DLD1 (cell line): ENCODE measurements around the gene GDPD4.

Experiments
- in situ Hi-C: cut with HindIII; loops from 2 replicates; pipeline ENCODE4 v1.10.0; 2017; ENCODE audit warnings: low sequenced_read_pairs

Gene GDPD4, protein sequence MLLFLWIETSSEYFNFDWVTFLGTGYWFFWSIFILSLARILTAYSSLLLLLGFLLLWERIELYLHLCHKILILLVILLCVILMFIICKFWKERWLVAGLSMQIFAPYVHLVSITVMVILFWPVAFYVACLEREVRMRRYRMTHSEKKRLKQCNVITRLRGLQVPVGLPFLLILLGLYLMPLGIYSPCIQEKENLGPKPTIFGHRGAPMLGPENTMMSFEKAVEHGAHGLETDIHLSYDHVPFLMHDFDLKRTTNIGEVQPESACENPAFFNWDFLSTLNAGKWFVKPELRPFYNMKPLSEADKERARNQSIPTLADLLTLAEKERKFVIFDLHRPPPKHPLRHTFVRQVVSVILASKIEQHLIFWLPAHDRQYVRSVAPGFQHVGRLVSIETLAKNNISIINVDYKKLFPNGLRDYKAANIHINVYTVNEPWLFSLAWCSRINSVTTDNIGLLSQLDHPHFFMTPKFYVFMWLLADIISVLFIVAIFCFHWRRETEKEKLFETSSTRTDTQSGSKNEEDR

DNA sequence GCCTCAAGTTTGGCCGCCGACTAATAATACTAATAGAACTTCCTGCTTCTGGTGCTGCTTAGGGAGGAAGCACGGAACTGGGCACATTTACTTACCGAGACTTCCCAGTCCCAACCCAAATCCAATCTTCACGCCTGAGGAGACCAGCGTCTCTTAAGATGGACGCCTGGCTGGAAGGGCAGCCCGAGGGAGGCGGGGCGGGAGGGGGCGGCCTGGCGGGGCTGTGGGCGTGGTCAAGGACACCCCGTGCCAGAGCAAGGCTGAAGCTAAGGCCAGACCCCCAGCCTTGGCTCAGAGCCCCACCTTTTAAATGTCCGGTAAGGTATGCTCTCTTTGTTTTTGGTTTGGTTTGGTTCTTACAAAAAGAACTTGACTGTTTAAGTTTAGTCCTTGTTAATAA is at the start of gene GDPD4:
TSS of gene GDPD4 (minus strand) at position 177 of the 400 bp plus-strand sequence. CDS start 16,549 bp downstream, outside the sequence.
- in situ Hi-C loops: no loop called here

DNA sequence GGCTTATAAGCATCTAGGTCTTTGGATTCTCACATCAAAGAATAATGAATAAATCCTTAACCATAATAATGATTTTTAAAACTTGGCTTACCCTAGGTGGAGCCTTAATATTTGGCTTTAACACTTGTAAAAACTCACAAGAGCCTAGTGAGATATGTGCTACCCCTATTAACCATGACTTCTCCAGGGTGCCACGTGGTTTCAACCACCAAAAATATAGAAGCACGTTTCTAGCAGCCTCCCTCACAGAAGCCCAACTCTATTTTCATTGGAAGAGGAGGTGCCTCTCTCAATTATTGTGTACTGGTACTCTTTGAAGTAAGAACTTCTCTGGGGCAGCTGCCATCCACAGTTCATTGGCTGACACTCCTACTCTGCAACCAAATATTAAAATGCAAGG is 46.5 kb upstream of the GDPD4 start:
- in situ Hi-C loops: no loop called here

DNA sequence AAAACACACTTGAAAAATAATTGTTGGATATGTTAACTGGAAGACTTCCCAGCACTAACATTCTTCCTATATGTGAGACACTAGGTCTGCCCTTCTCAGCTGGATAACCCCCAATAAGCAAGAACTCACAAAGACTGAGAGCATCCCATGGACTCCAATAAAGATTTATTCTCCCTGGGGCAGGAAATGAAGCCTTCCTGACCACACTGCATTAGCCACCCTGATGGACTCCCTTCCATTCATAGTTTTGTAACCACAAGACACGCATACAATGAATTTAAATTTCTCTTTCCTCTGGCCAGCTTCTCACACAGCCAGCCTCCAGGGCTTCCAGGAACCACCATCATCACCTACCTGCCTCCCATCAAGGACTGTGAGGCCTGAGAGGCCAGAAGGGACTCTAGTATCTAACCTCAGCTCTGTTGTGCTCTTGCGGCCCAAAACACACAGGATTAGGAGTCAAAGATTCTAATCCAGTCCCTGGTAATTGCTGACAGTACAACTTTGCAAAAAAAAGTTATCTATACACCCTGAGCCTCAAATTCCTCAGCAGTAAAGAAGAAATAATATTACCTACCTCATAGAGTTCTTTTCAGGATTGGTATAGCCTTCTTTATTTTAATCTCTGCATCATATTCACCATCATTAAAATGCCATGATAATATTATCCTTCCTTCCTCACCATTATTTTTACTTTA is 45.6 kb upstream of the GDPD4 start:
- in situ Hi-C loops: no loop called here

DNA sequence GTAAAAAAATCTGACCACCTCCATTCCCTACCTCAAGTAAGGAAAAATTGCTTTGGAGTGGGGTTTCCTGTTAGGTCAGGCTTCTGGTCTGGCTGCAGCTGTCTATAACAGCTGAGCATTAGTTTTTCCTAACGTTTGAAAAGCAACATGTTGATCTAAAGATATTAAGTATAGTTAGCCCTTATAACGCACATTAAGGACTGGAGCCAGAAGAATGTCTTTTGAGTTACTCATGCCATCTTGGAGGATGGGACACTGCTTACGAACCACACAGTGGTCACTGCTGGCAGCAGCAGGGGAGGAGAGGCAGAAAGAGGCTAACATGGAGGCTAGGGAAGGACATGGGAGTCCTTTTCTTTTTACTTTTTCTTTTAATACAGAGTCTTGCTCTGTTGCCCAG is 44.1 kb upstream of the GDPD4 start:
- in situ Hi-C loops: no loop called here

DNA sequence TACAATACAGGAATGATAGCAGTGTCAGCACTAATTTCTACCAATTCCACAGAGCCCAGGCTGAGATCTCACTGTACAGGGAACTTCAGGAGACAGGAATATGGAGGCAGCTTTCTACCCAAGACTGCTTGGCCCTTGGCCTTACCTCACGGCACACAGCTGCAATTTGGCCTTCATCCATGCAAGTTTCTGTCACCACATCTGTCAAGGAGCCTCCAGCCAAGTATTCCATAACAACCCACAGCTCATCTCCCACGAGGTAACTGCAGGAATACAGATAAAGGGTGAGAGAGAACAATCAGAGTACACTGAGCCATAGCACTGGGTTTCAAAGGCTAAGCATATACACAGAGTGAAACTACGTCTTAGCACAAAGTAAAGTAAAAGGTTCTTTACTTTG is 39.0 kb upstream of the GDPD4 start:
- in situ Hi-C loops: no loop called here

DNA sequence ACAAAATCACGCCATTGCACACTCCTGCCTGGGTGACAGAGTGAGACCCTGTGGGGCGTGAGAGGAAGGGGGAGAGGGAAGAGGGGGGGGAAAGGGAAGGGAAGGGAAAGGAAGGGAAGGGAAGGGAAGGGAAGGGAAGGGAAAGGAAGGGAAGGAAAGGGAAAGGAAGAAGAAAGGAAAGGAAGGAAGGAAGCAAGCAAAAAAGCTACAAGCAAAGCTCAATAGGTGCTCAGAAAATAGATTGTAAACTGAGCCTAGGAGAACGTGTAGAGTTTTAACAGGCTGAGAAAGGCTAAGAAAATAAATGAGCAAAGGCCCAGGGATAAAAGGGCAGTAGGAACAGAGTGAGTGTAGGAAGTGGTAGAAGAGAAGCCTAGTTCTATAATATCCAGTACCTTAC is 30.8 kb upstream of the GDPD4 start:
- in situ Hi-C loops: no loop called here

DNA sequence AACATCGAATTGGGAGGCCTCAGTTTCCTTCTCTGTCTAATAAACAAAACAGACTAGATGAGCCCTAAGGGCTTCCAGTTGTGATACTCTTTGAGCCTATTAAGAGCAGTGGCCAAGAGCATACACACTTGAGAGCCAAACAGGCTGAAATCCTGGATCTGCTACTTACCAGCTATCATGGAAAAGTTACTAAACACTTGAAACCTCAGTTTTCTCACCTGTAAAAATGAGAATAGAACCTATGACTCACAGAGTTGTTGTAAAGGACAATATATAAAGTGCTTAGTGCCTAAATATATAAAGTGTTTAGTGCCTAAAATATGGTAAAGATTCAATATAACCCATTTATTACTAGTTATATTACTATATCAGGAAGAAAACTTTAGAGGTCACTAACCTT is 23.7 kb upstream of the GDPD4 start:
- in situ Hi-C loops: no loop called here

DNA sequence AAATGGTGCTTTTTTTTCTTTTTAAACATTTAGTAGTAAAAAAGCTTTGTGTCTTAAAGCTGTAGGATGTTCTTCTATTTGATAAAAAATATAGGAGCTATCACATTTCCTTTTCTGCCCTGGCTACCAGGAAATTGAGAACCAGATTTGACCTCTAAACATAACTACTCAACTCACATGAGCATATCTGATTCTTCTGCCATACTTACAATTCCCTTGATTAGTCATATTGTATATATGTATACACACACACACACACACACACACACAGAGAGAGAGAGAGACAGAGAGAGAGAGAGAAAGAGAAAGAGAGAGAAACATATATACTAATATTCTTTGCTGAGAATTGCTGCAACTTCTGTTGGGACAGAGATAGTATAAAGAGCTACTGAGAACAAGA is 23.0 kb upstream of the GDPD4 start:
- in situ Hi-C loops: no loop called here

DNA sequence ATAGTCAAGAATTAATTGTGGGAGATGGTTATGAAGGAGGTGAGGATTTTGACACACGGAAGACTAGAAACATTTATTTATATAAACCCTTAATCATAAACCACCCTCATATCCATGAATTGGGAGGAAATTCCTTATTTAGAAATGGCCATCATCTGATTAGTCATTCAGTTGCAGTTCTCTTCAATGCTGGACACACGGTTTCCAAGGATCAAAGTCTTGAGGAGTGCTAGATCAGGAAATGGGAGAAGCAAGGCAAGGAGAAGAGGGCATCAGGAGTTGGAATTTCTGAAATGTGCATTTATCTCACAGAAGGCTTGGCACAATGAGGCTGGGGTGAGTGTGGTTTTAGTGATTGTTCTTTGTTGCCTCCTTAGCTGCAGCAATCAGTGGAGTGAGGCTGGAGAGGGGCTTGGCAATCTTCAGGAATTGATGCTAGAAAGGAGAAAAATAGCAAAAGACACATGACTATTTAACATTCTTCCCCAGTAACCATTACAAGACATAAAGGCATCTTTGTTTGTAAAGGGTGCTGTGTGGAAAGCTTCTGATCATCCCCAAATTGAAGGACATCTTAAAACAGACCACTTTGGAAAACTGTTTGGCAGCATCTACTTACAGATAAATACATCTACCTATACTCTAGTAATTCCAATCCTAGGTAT is 21.6 kb upstream of the GDPD4 start:
- in situ Hi-C loops: no loop called here

DNA sequence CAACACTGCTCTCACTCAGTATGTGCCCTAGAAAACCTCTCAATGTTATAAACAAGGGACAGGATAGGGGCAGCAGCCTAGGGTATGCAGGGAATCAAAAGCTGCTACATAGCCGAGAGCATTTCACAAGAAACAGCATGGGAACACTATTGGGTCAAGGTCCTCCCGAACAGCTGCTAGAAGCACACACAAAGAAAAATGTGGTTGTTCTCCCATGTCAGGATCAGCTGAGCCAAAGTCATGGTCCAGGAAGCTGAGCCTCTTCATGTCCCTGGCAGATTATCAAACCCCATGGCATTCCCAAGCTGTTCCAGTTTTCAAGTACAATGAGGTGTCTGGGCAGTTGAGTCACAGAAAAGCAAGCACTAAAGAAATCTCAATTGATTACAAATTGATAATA is 21.0 kb upstream of the GDPD4 start:
- in situ Hi-C loops: no loop called here

DNA sequence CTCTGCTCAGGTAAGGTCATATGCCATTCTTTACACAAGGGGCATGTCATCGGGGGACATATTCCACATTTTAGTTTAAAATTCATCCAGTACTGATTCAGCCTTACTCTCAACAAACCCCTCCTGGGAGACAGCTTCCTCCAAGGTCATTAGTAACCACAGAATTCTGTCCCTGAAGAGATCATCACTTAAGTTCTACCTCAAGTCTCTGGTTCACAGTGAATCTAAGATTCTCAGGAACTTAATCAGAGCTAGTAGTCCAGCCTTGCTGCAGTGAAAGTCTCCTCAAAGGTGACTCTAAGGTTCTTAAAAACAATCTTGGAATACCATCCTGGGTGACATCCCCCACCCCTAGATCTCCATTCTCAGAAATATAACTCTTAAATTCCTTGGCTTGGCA is 18.9 kb upstream of the GDPD4 start:
- in situ Hi-C loops: no loop called here

DNA sequence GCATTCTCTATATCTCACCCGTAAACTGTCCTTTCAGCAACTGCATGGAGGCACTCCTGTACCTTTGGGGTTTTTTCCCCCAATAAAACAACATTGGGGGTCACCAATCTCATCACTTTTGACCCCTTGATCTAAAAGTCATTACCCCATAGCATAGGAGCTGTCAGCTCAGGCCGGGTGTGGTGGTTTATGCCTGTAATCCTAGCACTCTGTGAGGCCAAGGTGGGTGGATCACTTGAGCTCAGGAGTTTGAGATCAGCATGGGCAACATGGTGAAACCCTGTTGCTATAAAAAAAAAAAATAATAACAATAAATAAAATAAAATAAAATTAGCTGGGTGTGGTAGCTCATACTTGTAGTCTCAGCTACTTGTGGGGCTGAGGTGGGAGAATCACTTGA is 17.1 kb upstream of the GDPD4 start:
- in situ Hi-C loops: no loop called here

DNA sequence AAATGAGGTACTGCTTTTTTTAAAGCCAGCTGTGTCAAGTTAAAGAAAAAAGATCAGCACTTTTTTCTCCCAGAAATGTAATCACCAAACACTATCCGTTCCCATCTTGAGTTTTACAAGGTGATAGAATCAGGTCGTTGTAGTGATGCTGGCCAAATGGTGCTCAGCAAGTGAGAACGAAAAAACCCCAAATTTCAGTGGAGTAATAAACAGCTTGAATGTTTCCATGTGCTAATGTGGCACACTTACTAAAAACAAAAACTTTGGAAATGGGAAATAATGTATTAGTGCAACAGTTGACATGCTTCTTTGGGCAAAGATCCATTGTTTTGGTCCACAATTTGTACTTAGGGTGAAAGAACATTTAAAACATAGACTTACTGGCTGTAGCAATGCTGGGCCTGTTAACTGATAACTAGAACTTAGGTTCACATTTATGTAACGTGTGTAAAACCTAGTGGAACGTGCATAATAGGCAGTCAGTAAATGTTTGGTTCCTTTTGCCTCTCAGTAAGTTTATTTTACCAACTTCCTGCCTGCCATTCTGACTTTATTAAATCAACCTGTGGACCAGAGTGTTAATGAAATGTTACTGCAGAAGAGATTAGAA is 15.4 kb upstream of the GDPD4 start:
- in situ Hi-C loops: no loop called here

DNA sequence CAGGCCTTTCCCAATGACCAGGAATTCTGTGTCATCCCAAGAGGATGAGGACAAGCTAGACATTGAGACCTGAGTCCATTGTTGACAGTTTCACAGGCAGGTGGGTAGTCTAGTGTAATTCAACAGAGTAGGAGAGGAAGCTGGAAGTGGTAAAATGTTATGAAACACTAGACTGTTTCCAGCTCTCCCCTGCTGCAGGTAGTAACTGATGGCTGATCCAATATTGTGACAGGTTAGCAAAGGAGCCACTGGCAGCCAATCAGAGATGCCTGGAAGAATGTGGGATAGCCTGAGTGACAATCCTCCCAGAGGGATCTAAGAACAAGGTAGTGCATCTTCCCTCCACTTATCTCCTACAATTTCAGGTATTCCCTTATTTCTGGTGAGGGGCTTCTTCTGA is 10.6 kb upstream of the GDPD4 start:
- in situ Hi-C loops: no loop called here

DNA sequence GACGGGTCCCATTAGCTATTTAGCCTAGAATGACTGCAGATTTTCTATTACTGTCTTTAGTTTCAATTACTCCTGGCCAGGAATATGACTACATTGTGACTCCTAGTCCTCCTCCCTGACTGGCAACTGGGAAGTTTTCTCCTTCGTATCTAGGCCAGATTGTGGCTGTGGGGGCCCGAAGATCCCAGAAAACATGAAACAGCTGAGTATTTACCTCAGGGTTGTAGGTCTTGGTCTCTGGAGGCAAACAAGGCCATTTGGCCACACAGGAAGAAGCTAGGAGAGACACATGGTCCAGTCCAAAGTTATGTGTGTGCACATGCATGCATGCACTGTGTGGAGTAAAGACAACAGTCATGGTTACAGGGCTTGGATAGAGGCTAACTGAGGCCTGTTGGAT is 10.2 kb upstream of the GDPD4 start:
- in situ Hi-C loops: no loop called here

DNA sequence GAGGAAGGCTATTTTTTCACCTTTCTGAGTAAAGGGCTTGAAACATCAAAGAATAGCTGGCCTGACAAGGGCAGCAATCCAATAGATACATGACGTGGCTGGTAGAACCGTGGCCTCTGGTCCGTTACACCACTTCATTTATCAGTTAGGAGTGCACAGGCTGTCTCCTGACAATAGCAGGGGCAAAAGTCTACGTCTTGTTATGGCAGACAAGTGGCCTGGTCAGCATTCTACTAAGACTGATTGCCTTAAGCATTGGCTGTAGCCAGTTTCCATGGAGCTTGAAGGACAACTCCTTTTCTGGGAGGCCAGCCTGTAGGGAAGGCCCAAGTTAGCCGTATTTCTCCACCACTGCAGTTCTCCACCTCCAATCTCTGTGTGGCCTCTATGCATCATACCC is 9.2 kb upstream of the GDPD4 start:
- in situ Hi-C loops: no loop called here

DNA sequence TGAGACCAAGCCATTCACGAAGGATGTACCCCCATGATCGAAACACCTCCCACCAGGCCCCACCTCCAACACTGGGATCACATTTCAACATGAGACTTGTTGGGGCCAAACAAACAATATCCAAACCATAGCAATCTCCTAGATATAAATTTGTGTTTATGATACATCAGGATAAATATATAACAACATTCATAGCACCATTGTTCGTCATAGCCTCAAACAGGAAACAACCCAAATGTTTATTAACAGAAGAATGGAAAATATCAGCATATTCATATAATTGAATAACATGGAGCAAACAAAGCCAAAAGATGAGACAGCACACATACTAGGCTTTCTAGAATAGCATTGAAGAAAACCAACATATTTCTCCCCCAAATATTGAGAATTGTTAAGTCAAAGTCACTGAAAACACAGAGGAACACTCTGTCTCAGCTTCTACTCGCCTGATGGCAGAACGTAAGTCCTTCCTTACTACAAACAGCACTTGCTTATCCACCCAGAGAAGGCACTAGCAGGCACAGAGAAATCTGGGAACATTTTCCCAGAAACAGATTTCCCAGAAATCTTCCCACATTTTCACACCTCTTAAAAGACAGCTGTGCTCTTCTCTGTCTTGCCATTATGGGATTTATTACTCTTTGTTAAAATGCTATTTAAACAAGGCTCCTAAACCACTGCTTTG is 8.1 kb upstream of the GDPD4 start:
- in situ Hi-C loops: no loop called here

DNA sequence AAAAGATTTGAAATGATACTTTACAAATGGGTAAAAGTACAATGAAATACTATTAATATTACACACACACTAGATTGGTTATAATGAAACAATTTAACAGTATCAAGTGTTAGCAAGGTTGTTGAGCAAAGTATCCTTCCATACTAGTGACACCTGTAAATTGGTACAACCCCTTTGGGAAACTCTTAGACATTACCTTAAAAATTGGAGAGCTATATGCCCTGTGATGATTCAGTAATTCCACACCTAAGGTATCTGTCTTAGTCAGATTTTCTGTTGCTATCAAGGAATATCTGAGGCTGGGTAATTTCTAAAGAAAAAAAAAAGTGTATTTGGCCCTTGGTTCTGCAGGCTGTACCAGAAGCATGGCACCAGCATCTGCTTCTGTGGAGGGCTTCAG is 7.4 kb upstream of the GDPD4 start:
- in situ Hi-C loops: no loop called here

DNA sequence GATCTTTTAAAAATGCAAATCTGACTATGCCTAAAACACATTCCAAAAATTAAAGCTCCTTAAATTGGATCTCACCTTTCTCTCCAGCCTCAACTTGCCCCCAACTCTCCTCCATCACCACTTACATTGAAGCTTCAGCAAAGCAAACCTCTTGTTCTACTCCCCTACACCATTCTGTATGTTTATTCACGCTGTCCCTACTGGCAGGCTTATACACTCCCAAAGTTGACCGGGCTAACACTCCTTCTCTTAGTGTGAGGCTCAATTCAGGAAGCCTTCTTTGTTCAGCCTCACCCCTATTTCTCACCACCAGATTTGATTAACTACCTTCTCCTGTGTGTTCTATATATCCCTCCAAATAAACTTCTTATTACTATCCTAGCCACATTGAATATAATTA is 1.8 kb upstream of the GDPD4 start:
- in situ Hi-C loops: no loop called here

DNA sequence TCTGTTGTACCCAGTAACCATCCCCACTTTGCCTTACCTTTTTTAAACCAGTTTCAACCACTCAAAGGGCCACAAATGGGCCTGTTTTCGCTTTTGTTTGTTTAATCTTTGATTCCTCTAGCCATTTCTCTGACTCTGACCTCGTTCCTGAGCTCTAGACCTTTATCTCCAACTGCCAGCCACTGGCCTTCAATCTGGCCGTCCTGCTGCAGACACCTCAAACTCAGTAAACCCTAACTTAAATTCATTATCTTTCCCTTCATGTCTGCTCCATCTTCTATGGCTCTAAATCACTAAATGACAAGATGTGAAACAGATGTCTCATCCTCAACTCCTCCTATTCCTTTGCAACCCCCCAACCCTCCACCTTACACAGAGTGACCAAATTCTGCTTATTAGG is 1.3 kb upstream of the GDPD4 start:
- in situ Hi-C loops: no loop called here

DNA sequence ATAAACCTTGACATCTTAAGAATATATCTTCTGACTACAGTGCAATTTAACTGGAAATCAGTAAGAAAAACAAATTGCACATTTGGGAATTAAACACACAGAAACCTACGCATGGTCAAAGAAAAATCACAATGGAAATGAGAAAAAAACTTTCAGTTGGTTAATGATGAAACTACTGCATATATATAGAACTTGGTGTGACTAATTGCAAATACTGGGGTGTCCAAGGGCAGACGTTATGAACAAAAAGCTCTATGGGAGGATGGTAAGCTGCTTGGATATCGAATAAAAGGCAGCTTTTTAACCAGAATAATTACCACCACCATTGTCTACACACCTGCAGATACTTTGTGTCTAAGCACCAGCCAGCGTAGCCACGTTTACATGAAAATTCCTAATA is 791 bp downstream of the GDPD4 start:
- in situ Hi-C loops: no loop called here
